Body of pancreas (tissue), 4 donors: ENCODE data around the gene RUVBL2.

Source experiments
- CTCF ChIP-seq, 7 experiments: fragments of 450-650 bp in 4 of 7; fragments of 200-600 bp in 3 of 7; sonication (generic) in 3 of 7; IDR thresholded peaks; one replicate each; pipeline ENCODE4 v1.5.1; 2016 to 2019; ENCODE audit warnings: antibody characterized with exemption in 7 of 7
- POLR2A ChIP-seq, 3 donors: fragments of 450-650 bp; IDR thresholded peaks; one replicate each; pipeline ENCODE4 v1.6.1; 2016; ENCODE audit warnings: antibody characterized with exemption in 3 of 3, mild to moderate bottlenecking in 2 of 3

GRCh38 chr19:48954595-48955307 is 38.9 kb upstream of the RUVBL2 start, which contains the start of gene BAX:
- TF ChIP-seq POLR2A (IDR thresholded peaks at IDR 0.05) = peak in 2 of 3 donors; percentile 48 to 55
- peak in 1 of 7 experiments; percentile 45 for TF ChIP-seq CTCF (IDR thresholded peaks at IDR 0.05)
